Measurements from ENCODE around the gene SCP2D1.

The SCP2D1 gene

GRCh38 chr20:18840248-18840645 is 26.7 kb downstream of the SCP2D1 start:
- Histone ChIP-seq H3K4me3 (ENCODE audit: insufficient read depth, low read depth, low read length, poor library complexity, severe bottlenecking) (no peak overlapping the region), H3K4me1 (ENCODE audit: control insufficient read depth, insufficient read depth, low read length, poor library complexity, severe bottlenecking) (no peaks in the 10 kb centered on the region), H3K9me3 (ENCODE audit: control insufficient read depth, low read length) (no peaks in the 10 kb centered on the region), H3K27ac (ENCODE audit: insufficient read depth, low read length, poor library complexity, severe bottlenecking) (no peak overlapping the region), H3K27me3 (replicated peaks; ENCODE audit: control insufficient read depth, insufficient read depth, low read length, poor library complexity, severe bottlenecking) (no peaks in the 10 kb centered on the region), H3K36me3 (ENCODE audit: control insufficient read depth, insufficient read depth, low read length) (no peaks in the 10 kb centered on the region)
- DNase-seq: no peak

- Histone ChIP-seq H3K4me3 (ENCODE audit: insufficient read depth, low read depth, low read length, poor library complexity, severe bottlenecking) (no peak overlapping the region), H3K27ac (ENCODE audit: insufficient read depth, low read length, poor library complexity, severe bottlenecking) (no peak overlapping the region), H3K9me3 (ENCODE audit: control insufficient read depth, low read length) (no peaks in the 10 kb centered on the region), H3K4me1 (ENCODE audit: control insufficient read depth, insufficient read depth, low read length, poor library complexity, severe bottlenecking) (no peaks in the 10 kb centered on the region), H3K36me3 (ENCODE audit: control insufficient read depth, insufficient read depth, low read length) (no peaks in the 10 kb centered on the region), H3K27me3 (replicated peaks; ENCODE audit: control insufficient read depth, insufficient read depth, low read length, poor library complexity, severe bottlenecking) (no peaks in the 10 kb centered on the region)
- DNase-seq: no peak
Measured at GRCh38 chr20:18845017-18845416, 31.4 kb downstream of the SCP2D1 start.

- Histone ChIP-seq H3K9me3 (ENCODE audit: control insufficient read depth, low read length) (no peaks in the 10 kb centered on the region), H3K4me1 (ENCODE audit: control insufficient read depth, insufficient read depth, low read length, poor library complexity, severe bottlenecking) (no peaks in the 10 kb centered on the region)
- no peak for DNase-seq
Measured at GRCh38 chr20:18847226-18847755, 33.7 kb downstream of the SCP2D1 start.

GRCh38 chr20:18849131-18849530 is 35.5 kb downstream of the SCP2D1 start:
- DNase-seq: no peak
- Histone ChIP-seq H3K27me3 (replicated peaks; ENCODE audit: control insufficient read depth, insufficient read depth, low read length, poor library complexity, severe bottlenecking) (no peaks in the 10 kb centered on the region), H3K4me1 (ENCODE audit: control insufficient read depth, insufficient read depth, low read length, poor library complexity, severe bottlenecking) (no peaks in the 10 kb centered on the region), H3K9me3 (ENCODE audit: control insufficient read depth, low read length) (no peaks in the 10 kb centered on the region), H3K4me3 (ENCODE audit: insufficient read depth, low read depth, low read length, poor library complexity, severe bottlenecking) (no peak overlapping the region), H3K27ac (ENCODE audit: insufficient read depth, low read length, poor library complexity, severe bottlenecking) (no peak overlapping the region), H3K36me3 (ENCODE audit: control insufficient read depth, insufficient read depth, low read length) (no peaks in the 10 kb centered on the region)

More at GRCh38 chr20:18847226-18847755, 33.7 kb downstream of the SCP2D1 start:
- Histone ChIP-seq H3K27ac (ENCODE audit: insufficient read depth, low read length, poor library complexity, severe bottlenecking) (no peak overlapping the region), H3K4me3 (ENCODE audit: insufficient read depth, low read depth, low read length, poor library complexity, severe bottlenecking) (no peak overlapping the region), H3K36me3 (ENCODE audit: control insufficient read depth, insufficient read depth, low read length) (no peaks in the 10 kb centered on the region), H3K27me3 (replicated peaks; ENCODE audit: control insufficient read depth, insufficient read depth, low read length, poor library complexity, severe bottlenecking) (no peaks in the 10 kb centered on the region)

GRCh38 chr20:18851629-18852028 is 38.0 kb downstream of the SCP2D1 start:
- Histone ChIP-seq H3K4me1 (ENCODE audit: control insufficient read depth, insufficient read depth, low read length, poor library complexity, severe bottlenecking) (no peaks in the 10 kb centered on the region), H3K36me3 (ENCODE audit: control insufficient read depth, insufficient read depth, low read length) (no peaks in the 10 kb centered on the region), H3K9me3 (ENCODE audit: control insufficient read depth, low read length) (no peaks in the 10 kb centered on the region), H3K27me3 (replicated peaks; ENCODE audit: control insufficient read depth, insufficient read depth, low read length, poor library complexity, severe bottlenecking) (no peaks in the 10 kb centered on the region), H3K4me3 (ENCODE audit: insufficient read depth, low read depth, low read length, poor library complexity, severe bottlenecking) (no peak overlapping the region), H3K27ac (ENCODE audit: insufficient read depth, low read length, poor library complexity, severe bottlenecking) (no peak overlapping the region)
- no peak for DNase-seq

GRCh38 chr20:18852318-18852717 is 38.7 kb downstream of the SCP2D1 start:
- no peak for DNase-seq
- H3K4me1 ChIP-seq (ENCODE audit: control insufficient read depth, insufficient read depth, low read length, poor library complexity, severe bottlenecking): no peaks in the 10 kb centered on the region
- no peaks in the 10 kb centered on the region for H3K36me3 ChIP-seq (ENCODE audit: control insufficient read depth, insufficient read depth, low read length)
- H3K4me3 ChIP-seq (ENCODE audit: insufficient read depth, low read depth, low read length, poor library complexity, severe bottlenecking): no peak overlapping the region
- H3K27me3 ChIP-seq (replicated peaks; ENCODE audit: control insufficient read depth, insufficient read depth, low read length, poor library complexity, severe bottlenecking): no peaks in the 10 kb centered on the region
- H3K27ac ChIP-seq (ENCODE audit: insufficient read depth, low read length, poor library complexity, severe bottlenecking): no peak overlapping the region
- no peaks in the 10 kb centered on the region for H3K9me3 ChIP-seq (ENCODE audit: control insufficient read depth, low read length)

- Histone ChIP-seq H3K27me3 (replicated peaks; ENCODE audit: control insufficient read depth, insufficient read depth, low read length, poor library complexity, severe bottlenecking) (no peaks in the 10 kb centered on the region), H3K4me3 (ENCODE audit: insufficient read depth, low read depth, low read length, poor library complexity, severe bottlenecking) (no peak overlapping the region), H3K36me3 (ENCODE audit: control insufficient read depth, insufficient read depth, low read length) (no peaks in the 10 kb centered on the region), H3K27ac (ENCODE audit: insufficient read depth, low read length, poor library complexity, severe bottlenecking) (no peak overlapping the region), H3K4me1 (ENCODE audit: control insufficient read depth, insufficient read depth, low read length, poor library complexity, severe bottlenecking) (no peaks in the 10 kb centered on the region), H3K9me3 (ENCODE audit: control insufficient read depth, low read length) (no peaks in the 10 kb centered on the region)
- DNase-seq: no peak
Measured at GRCh38 chr20:18853216-18853615, 39.6 kb downstream of the SCP2D1 start.

- Histone ChIP-seq H3K27ac (ENCODE audit: insufficient read depth, low read length, poor library complexity, severe bottlenecking) (no peak overlapping the region), H3K9me3 (ENCODE audit: control insufficient read depth, low read length) (no peaks in the 10 kb centered on the region), H3K36me3 (ENCODE audit: control insufficient read depth, insufficient read depth, low read length) (no peaks in the 10 kb centered on the region), H3K4me1 (ENCODE audit: control insufficient read depth, insufficient read depth, low read length, poor library complexity, severe bottlenecking) (no peaks in the 10 kb centered on the region), H3K4me3 (ENCODE audit: insufficient read depth, low read depth, low read length, poor library complexity, severe bottlenecking) (no peak overlapping the region), H3K27me3 (replicated peaks; ENCODE audit: control insufficient read depth, insufficient read depth, low read length, poor library complexity, severe bottlenecking) (no peaks in the 10 kb centered on the region)
- DNase-seq: no peak
Measured at GRCh38 chr20:18853946-18854646, 40.5 kb downstream of the SCP2D1 start.

- Histone ChIP-seq H3K4me3 (ENCODE audit: insufficient read depth, low read depth, low read length, poor library complexity, severe bottlenecking) (no peak overlapping the region), H3K36me3 (ENCODE audit: control insufficient read depth, insufficient read depth, low read length) (no peaks in the 10 kb centered on the region), H3K27ac (ENCODE audit: insufficient read depth, low read length, poor library complexity, severe bottlenecking) (no peak overlapping the region), H3K9me3 (ENCODE audit: control insufficient read depth, low read length) (no peaks in the 10 kb centered on the region), H3K4me1 (ENCODE audit: control insufficient read depth, insufficient read depth, low read length, poor library complexity, severe bottlenecking) (no peaks in the 10 kb centered on the region), H3K27me3 (replicated peaks; ENCODE audit: control insufficient read depth, insufficient read depth, low read length, poor library complexity, severe bottlenecking) (no peaks in the 10 kb centered on the region)
- no peak for DNase-seq
Measured at GRCh38 chr20:18855882-18856281, 42.3 kb downstream of the SCP2D1 start.

- no peak overlapping the region for H3K4me3 ChIP-seq (ENCODE audit: insufficient read depth, low read depth, low read length, poor library complexity, severe bottlenecking)
- H3K27me3 ChIP-seq (replicated peaks; ENCODE audit: control insufficient read depth, insufficient read depth, low read length, poor library complexity, severe bottlenecking): no peaks in the 10 kb centered on the region
- no peaks in the 10 kb centered on the region for H3K9me3 ChIP-seq (ENCODE audit: control insufficient read depth, low read length)
- no peak for DNase-seq
- no peaks in the 10 kb centered on the region for H3K36me3 ChIP-seq (ENCODE audit: control insufficient read depth, insufficient read depth, low read length)
- no peaks in the 10 kb centered on the region for H3K4me1 ChIP-seq (ENCODE audit: control insufficient read depth, insufficient read depth, low read length, poor library complexity, severe bottlenecking)
- no peak overlapping the region for H3K27ac ChIP-seq (ENCODE audit: insufficient read depth, low read length, poor library complexity, severe bottlenecking)
Measured at GRCh38 chr20:18856873-18857272, 43.3 kb downstream of the SCP2D1 start.

Measured in effector memory CD4-positive, alpha-beta T cell (primary cell).